Right atrium auricular region (tissue), 2 donors: Measurements from ENCODE around the gene USP6. TPM values are rescaled to one million over a fixed set of nuclear protein-coding genes. Genes with fewer than 3 reads are reported as not detected.
"Not testable (repeated sequence)": the region's sequence is repeated elsewhere in the genome, so short reads cannot be mapped to it uniquely, and the experiment has no call there.

Experiments used
- DNase-seq: peaks from one replicate; pipeline ENCODE4 v3.0.0-alpha.2; 2019; ENCODE audit warnings: low spot score
- H3K27ac ChIP-seq, 2 donors: fragments of 200-600 bp; sonication (generic); 1 replicate in 1 of 2; 2 replicates in 1 of 2; pipeline ENCODE4 v1.5.1; 2016 to 2019
- H3K27me3 ChIP-seq, 2 donors: fragments of 200-600 bp; sonication (generic); one replicate each; pipeline versions ENCODE4 v1.5.1 to v1.6.0; 2017 to 2019
- H3K36me3 ChIP-seq: fragments of 200-600 bp; sonication (generic); one replicate; pipeline ENCODE4 v1.5.1; 2016
- H3K4me1 ChIP-seq, 2 donors: fragments of 200-600 bp; sonication (generic); one replicate each; pipeline versions ENCODE4 v1.5.1 to v1.6.0; 2017 to 2019
- H3K4me3 ChIP-seq, 2 donors: fragments of 200-600 bp; sonication (generic); 1 replicate in 1 of 2; 2 replicates in 1 of 2; pipeline ENCODE4 v1.5.1; 2017 to 2019; ENCODE audit warnings: mild to moderate bottlenecking in 1 of 2, moderate library complexity in 1 of 2
- H3K9me3 ChIP-seq, 2 donors: fragments of 200-600 bp; sonication (generic); one replicate each; pipeline ENCODE4 v1.5.1; 2019
- total RNA-seq, 2 donors: library from RNA; depleted of rRNA; stranded (reverse); fragments of >200 nt; gene quantifications; one replicate each; pipeline ENCODE4 v1.1.0, GENCODE V29; 2016
- TF ChIP-seq, protein P1 (sequence below), 2 donors: fragments of 200-600 bp; sonication (generic); IDR thresholded peaks; one replicate each; pipeline ENCODE4 v1.5.1; 2019; ENCODE audit warnings: antibody characterized with exemption in 2 of 2

Gene USP6
- total RNA-seq, 2 donors from 2014 or later = not detected

GRCh38 chr17:5138198-5138544 lies 22.3 kb downstream of the USP6 start:
- H3K4me3 ChIP-seq, DNase-seq, H3K9me3 ChIP-seq, H3K36me3 ChIP-seq, H3K27me3 ChIP-seq, H3K27ac ChIP-seq, H3K4me1 ChIP-seq: not testable (repeated sequence)

DNA sequence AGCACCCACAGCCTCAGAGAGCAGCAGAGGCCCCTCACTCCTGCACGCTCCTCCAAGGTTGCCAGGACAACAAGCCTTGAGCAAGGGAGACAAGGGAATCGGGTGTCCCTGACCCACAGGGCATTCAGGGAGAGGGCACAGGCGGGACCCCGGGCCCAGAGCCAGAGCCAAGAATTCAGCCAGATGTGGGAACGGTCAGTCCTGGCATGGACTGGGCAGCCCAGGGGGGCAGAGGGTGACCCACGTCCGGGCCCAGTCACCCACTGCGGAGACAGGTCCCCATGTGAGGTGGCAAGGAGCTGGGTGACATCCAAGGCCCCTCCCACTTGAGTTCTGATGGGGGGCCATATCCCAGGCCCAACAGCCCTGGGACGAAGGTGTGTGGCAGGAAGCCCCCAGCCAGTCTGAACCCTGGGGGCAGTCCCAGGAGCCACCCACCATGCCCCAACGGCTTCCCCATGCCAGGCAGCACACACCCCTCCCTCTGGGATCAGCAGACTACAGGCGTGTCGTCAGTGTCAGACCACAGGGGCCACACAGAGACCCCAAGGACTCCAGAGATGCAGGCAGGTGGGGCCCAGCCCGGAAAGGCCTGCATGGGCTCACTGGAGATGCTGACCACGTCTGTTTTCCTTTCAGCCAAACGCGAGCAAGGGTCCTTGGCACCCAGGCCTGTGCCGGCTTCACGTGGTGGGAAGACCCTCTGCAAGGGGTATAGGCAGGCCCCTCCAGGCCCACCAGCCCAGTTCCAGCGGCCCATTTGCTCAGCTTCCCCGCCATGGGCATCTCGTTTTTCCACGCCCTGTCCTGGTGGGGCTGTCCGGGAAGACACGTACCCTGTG lies 23.0 kb downstream of the USP6 start:
- Histone ChIP-seq H3K27me3 (no peaks in the 10 kb centered on the region), H3K4me3 (no peak overlapping the region), H3K36me3 (no peaks in the 10 kb centered on the region), H3K9me3 (no peaks in the 10 kb centered on the region), H3K27ac (no peak overlapping the region), H3K4me1 (no peaks in the 10 kb centered on the region)
- DNase-seq = peak; percentile 48
- TF ChIP-seq, protein P1, sequence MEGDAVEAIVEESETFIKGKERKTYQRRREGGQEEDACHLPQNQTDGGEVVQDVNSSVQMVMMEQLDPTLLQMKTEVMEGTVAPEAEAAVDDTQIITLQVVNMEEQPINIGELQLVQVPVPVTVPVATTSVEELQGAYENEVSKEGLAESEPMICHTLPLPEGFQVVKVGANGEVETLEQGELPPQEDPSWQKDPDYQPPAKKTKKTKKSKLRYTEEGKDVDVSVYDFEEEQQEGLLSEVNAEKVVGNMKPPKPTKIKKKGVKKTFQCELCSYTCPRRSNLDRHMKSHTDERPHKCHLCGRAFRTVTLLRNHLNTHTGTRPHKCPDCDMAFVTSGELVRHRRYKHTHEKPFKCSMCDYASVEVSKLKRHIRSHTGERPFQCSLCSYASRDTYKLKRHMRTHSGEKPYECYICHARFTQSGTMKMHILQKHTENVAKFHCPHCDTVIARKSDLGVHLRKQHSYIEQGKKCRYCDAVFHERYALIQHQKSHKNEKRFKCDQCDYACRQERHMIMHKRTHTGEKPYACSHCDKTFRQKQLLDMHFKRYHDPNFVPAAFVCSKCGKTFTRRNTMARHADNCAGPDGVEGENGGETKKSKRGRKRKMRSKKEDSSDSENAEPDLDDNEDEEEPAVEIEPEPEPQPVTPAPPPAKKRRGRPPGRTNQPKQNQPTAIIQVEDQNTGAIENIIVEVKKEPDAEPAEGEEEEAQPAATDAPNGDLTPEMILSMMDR (IDR thresholded peaks at IDR 0.05) = no peak

GRCh38 chr17:5139458-5139732 lies 23.6 kb downstream of the USP6 start:
- no peaks in the 10 kb centered on the region for H3K36me3 ChIP-seq
- no peak for DNase-seq
- TF ChIP-seq, protein P1 (IDR thresholded peaks at IDR 0.05) = no peak
- H3K4me1 ChIP-seq = no peaks in the 10 kb centered on the region
- H3K4me3 ChIP-seq = no peak overlapping the region
- H3K27ac ChIP-seq = no peak overlapping the region
- no peaks in the 10 kb centered on the region for H3K9me3 ChIP-seq
- H3K27me3 ChIP-seq = no peaks in the 10 kb centered on the region

GRCh38 chr17:5142877-5143276 lies 27.0 kb downstream of the USP6 start:
- DNase-seq, H3K4me3 ChIP-seq, H3K27ac ChIP-seq, H3K27me3 ChIP-seq, H3K4me1 ChIP-seq, H3K36me3 ChIP-seq, H3K9me3 ChIP-seq: not testable (repeated sequence)

DNA sequence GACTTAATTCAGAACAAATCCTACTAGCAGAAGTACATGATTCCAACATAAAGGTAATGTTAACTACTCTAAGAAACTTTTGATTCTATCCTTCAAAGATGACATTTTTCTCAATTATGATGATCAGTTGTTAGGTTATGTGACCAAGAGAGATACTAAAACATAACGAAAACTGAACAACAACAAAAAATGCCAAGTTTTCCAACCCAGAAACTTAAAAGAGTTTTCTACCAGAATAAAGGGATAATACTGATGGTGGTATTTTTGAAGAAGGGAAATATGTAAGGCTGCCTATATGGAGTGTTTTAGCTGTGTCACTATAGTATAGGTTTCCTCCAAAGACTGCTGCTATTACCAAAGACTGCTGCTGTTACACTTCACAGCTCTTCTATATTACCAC lies 30.3 kb downstream of the USP6 start:
- H3K4me1 ChIP-seq, DNase-seq, H3K27ac ChIP-seq, H3K4me3 ChIP-seq, H3K9me3 ChIP-seq, H3K36me3 ChIP-seq, H3K27me3 ChIP-seq: not testable (repeated sequence)

GRCh38 chr17:5160702-5161101 lies 44.9 kb downstream of the USP6 start:
- H3K4me1 ChIP-seq, H3K4me3 ChIP-seq, H3K36me3 ChIP-seq, DNase-seq, H3K9me3 ChIP-seq, H3K27me3 ChIP-seq, H3K27ac ChIP-seq: not testable (repeated sequence)

DNA sequence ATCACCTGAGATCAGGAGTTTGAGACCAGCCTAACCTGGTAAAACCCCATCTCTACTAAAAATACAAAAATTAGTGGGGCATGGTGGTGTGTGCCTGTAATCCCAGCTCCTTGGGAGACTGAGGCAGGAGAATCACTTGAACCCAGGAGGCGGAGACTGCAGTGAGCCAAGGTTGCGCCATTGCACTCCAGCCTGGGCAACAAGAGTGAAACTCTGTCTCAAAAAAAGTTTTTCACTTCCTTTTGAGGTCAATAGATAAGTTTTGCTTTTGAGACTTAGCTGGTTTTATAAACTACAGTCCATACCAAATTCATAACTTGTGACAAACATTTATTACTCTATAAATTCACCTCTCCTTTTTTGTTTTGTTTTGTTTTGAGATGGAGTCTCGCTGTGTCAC lies 46.0 kb downstream of the USP6 start:
- H3K9me3 ChIP-seq, H3K27me3 ChIP-seq, H3K4me1 ChIP-seq, H3K36me3 ChIP-seq, DNase-seq, H3K27ac ChIP-seq, H3K4me3 ChIP-seq: not testable (repeated sequence)

DNA sequence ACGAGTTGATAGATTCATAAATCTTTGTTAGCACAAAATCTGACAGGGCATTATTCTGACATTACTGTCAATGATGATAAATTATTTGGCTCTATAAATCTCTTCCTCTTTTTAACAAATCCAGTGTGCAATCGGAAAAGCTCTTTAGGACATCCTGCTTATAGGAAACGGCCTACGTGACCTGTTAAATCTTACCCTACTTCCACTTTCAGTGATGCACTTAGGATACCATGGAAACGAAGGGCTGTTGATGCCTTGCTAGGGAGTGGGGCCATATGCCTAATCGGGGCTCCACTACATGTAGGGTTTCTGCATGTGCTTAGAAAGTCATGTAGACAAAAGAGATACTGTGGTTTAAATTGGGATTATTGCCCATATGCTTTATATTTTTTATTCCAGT lies 48.6 kb downstream of the USP6 start:
- Histone ChIP-seq H3K27me3 (no peaks in the 10 kb centered on the region), H3K27ac (no peak overlapping the region), H3K36me3 (no peaks in the 10 kb centered on the region), H3K4me1 (no peaks in the 10 kb centered on the region), H3K4me3 (no peak overlapping the region), H3K9me3 (no peaks in the 10 kb centered on the region)
- no peak for DNase-seq
- TF ChIP-seq, protein P1 (IDR thresholded peaks at IDR 0.05) = no peak

DNA sequence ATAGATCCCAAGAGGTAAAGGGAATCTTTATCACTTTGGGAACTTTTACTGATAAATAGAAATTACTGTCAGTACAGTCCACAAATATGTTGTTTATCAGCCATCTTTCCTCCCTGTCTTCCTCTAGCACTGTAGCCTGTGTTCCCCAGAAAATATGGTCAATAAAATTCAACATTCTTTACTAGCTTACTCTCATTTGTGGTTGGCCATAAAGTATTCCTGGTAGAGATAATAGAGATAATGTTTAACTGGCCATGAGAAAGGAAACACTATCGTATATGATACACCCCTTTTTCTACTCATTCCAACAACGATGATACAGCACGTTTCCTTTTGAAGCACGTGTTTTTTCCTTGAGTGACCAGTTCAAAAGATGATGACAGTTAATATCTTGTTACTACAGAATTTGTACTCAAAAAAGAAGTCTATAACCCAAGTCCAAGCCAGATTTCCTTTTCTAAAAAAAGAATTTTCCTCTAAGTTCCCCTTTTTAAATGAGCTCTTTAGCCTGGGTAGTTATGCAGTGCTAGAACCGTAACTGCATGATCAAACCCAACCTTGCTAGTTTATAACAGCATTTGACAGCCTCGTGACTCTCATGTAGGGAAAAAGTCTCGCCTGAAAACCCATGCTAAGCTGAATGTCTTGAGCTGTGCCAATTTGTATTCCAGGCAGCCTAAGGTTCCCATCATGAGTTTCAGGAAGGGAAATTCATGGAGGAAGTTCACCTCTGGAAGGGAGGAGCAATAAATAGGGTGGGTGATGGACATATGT lies 50.1 kb downstream of the USP6 start:
- H3K27ac ChIP-seq, H3K4me1 ChIP-seq, DNase-seq, H3K36me3 ChIP-seq, H3K9me3 ChIP-seq, H3K27me3 ChIP-seq, H3K4me3 ChIP-seq: not testable (repeated sequence)

DNA sequence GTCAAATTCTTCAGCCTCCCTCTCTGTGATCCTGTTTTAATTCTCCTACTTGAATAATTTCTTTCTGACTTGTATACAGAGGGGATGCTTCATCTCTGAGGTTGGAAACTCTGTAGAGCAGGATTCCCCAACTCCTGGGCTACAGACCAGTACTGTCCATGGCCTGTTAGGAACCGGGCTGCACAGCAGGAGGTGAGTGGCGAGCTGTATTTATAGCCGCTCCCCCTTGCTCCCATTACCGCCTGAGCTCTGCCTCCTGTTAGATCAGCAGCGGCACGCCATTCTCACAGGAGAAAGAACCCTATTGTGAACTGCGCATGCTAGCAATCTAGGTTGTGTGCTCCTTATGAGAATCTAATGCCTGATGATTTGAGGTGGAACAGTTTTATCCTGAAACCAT lies 59.2 kb downstream of the USP6 start:
- not testable (repeated sequence) for H3K27ac ChIP-seq, DNase-seq, H3K4me3 ChIP-seq, H3K27me3 ChIP-seq, H3K4me1 ChIP-seq
- Histone ChIP-seq H3K9me3 (peaks cover 17 to 51% of the 10 kb centered on the region in 2 donors), H3K36me3 (peaks cover 22% of the 10 kb centered on the region)
